Measurements from ENCODE around the gene RAPGEF5.
"Not testable (repeated sequence)": the region's sequence is repeated elsewhere in the genome, so short reads cannot be mapped to it uniquely, and the experiment has no call there.

GRCh38 chr7:22078872-22079271 is 278.1 kb downstream of the RAPGEF5 start:
- TF ChIP-seq POLR2AphosphoS5 (IDR thresholded peaks at IDR 0.05; ENCODE audit: low read depth); CTCF (IDR thresholded peaks at IDR 0.05; ENCODE audit: insufficient read depth, low read length): not testable (repeated sequence)

Measured in HL-60 (cell line).